PC-3 (cell line): ENCODE data around the gene PLXDC1. TPM values are rescaled to one million over a fixed set of nuclear protein-coding genes. Genes with fewer than 3 reads are reported as not detected.

Source experiments
- ATAC-seq: fragments of 200-7000 bp; cut with Tn5 transposase; 2 replicates; pipeline ENCODE4 v1.9.1; 2020; ENCODE audit warnings: mild to moderate bottlenecking, moderate library complexity
- BruUV-seq: library from RNA; stranded (reverse); fragments of 400-500 nt; replicated peaks from 2 replicates; lab custom pipeline; 2021; lab: Mats Ljungman, UMichigan
- CTCF ChIA-PET: fragments of 300-600 bp; sonication (Branson Sonifier 250); formaldehyde crosslinking; loops from one replicate; lab custom pipeline; 2022; ENCODE audit warnings: antibody characterized with exemption; lab: Charles Lee
- POLR2A ChIA-PET: fragments of 300-600 bp; sonication (Branson Sonifier 250); formaldehyde crosslinking; loops from one replicate; lab custom pipeline; 2022; ENCODE audit warnings: antibody characterized with exemption; ENCODE audit not compliant: unreplicated experiment; lab: Charles Lee
- DNase-seq: peaks from one replicate; pipeline ENCODE4 v3.0.0-alpha.2; 2015
- H2AFZ ChIP-seq: fragments of 300-600 bp; sonication (generic); 2 replicates; pipeline ENCODE4 v1.6.0; 2016; ENCODE audit warnings: antibody characterized with exemption, low read length
- H3F3A ChIP-seq: fragments of 300-600 bp; sonication (generic); one replicate; pipeline ENCODE4 v1.6.0; 2017; ENCODE audit warnings: antibody characterized with exemption, low read length, control low read depth, mild to moderate bottlenecking; ENCODE audit not compliant: unreplicated experiment
- H3K27ac ChIP-seq: fragments of 300-600 bp; sonication (generic); 2 replicates; pipeline ENCODE4 v1.5.1; 2016; ENCODE audit warnings: mild to moderate bottlenecking, low read length
- H3K27me3 ChIP-seq: fragments of 300-600 bp; sonication (generic); 2 replicates; pipeline ENCODE4 v1.6.1; 2016; ENCODE audit warnings: low read length, mixed read lengths
- H3K36me3 ChIP-seq: fragments of 300-600 bp; sonication (generic); 2 replicates; pipeline ENCODE4 v1.6.1; 2016; ENCODE audit warnings: low read depth, mixed run types, low read length, mixed read lengths
- H3K4me1 ChIP-seq: fragments of 300-600 bp; sonication (generic); 2 replicates; pipeline ENCODE4 v1.5.1; 2016; ENCODE audit warnings: low read length; ENCODE audit not compliant: insufficient read depth
- H3K4me2 ChIP-seq: fragments of 300-600 bp; sonication (generic); 2 replicates; pipeline ENCODE4 v1.6.0; 2016; ENCODE audit warnings: low read length
- H3K4me3 ChIP-seq: fragments of 300-600 bp; sonication (generic); 2 replicates; pipeline ENCODE4 v1.5.1; 2016; ENCODE audit warnings: mild to moderate bottlenecking, low read length, mixed read lengths
- H3K79me2 ChIP-seq: fragments of 300-600 bp; sonication (generic); 2 replicates; pipeline ENCODE4 v1.6.1; 2017; ENCODE audit warnings: low read length, mixed read lengths
- H3K9ac ChIP-seq: fragments of 300-600 bp; sonication (generic); 2 replicates; pipeline ENCODE4 v1.6.0; 2016; ENCODE audit warnings: mild to moderate bottlenecking, low read length
- H3K9me2 ChIP-seq: fragments of 300-600 bp; sonication (generic); replicated peaks from 2 replicates; pipeline ENCODE4 v1.6.1; 2016; ENCODE audit warnings: mixed run types, low read length, mixed read lengths
- H3K9me3 ChIP-seq: fragments of 300-600 bp; sonication (generic); 2 replicates; pipeline ENCODE4 v1.6.1; 2016; ENCODE audit warnings: low read length, mixed read lengths
- H4K20me1 ChIP-seq: fragments of 300-600 bp; sonication (generic); 2 replicates; pipeline ENCODE4 v1.6.1; 2016; ENCODE audit warnings: low read length, mixed read lengths
- EZH2 ChIP-seq: fragments of 300-600 bp; sonication (generic); IDR thresholded peaks from one replicate; pipeline ENCODE4 v1.6.1; 2017; ENCODE audit warnings: antibody characterized with exemption, mild to moderate bottlenecking, low read length; ENCODE audit not compliant: unreplicated experiment
- EZH2phosphoT487 ChIP-seq: fragments of 300-600 bp; sonication (generic); IDR thresholded peaks from 2 replicates; pipeline ENCODE4 v1.6.1; 2018; ENCODE audit warnings: mild to moderate bottlenecking, antibody characterized with exemption, low read length, borderline replicate concordance
- intact Hi-C: fragments of 100-400 bp; cut with micrococcal nuclease; formaldehyde crosslinking; loops from 2 replicates; pipeline ENCODE4 v1.9.0; 2023
- total RNA-seq: library from RNA; depleted of rRNA; stranded (reverse); fragments of >200 nt; gene quantifications from 2 replicates; pipeline ENCODE4 v1.2.3, GENCODE V29; 2014
- TF ChIP-seq, protein P1 (sequence below): fragments of 300-600 bp; sonication (generic); conservative IDR thresholded peaks from 2 replicates; pipeline ENCODE4 v1.5.1; 2017; ENCODE audit warnings: antibody characterized with exemption, low read depth, mild to moderate bottlenecking, low read length

PLXDC1 gene
- total RNA-seq, 1 experiment from 2014 or later, result not detected

DNA sequence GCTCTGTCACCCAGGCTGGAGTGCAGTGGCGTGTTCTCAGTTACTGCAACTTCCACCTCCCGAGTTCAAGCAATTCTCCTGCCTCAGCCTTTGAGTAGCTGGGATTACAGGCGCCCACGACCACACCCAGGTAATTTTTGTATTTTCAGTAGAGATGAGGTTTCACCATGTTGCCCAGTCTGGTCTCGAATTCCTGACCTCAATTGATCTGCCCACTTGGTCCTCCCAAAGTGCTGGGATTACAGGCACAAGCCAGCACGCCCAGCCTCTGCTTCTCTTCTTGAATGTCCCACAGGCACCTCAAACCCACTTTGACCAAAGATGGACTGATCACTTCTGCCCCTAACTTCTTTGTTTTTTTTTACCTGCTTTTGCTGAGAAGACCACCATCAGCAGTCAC lies 19.1 kb upstream of the PLXDC1 start:
- ChIA-PET CTCF (no interaction called here), POLR2A (no interaction called here)
- H3K36me3 ChIP-seq, result no peaks in the 10 kb centered on the region
- no peak overlapping the region for H3K4me3 ChIP-seq
- H3K27me3 ChIP-seq, result no peaks in the 10 kb centered on the region
- intact Hi-C loops, result no loop called here
- DNase-seq, result no peak
- no peaks in the 10 kb centered on the region for H3K9me3 ChIP-seq
- H2AFZ ChIP-seq, result no peak overlapping the region
- no peaks in the 10 kb centered on the region for H3K9me2 ChIP-seq
- no peaks in the 10 kb centered on the region for H3K79me2 ChIP-seq
- no peak overlapping the region for H3K27ac ChIP-seq
- H3F3A ChIP-seq, result no peaks in the 10 kb centered on the region
- no peak overlapping the region for H3K9ac ChIP-seq
- H3K4me2 ChIP-seq, result no peak overlapping the region
- no peak for TF ChIP-seq EZH2
- TF ChIP-seq EZH2phosphoT487, result no peak
- TF ChIP-seq, protein P1, sequence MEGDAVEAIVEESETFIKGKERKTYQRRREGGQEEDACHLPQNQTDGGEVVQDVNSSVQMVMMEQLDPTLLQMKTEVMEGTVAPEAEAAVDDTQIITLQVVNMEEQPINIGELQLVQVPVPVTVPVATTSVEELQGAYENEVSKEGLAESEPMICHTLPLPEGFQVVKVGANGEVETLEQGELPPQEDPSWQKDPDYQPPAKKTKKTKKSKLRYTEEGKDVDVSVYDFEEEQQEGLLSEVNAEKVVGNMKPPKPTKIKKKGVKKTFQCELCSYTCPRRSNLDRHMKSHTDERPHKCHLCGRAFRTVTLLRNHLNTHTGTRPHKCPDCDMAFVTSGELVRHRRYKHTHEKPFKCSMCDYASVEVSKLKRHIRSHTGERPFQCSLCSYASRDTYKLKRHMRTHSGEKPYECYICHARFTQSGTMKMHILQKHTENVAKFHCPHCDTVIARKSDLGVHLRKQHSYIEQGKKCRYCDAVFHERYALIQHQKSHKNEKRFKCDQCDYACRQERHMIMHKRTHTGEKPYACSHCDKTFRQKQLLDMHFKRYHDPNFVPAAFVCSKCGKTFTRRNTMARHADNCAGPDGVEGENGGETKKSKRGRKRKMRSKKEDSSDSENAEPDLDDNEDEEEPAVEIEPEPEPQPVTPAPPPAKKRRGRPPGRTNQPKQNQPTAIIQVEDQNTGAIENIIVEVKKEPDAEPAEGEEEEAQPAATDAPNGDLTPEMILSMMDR, result no peak
- BruUV-seq, result no TSS peak
- H3K4me1 ChIP-seq, result no peaks in the 10 kb centered on the region
- no peak for ATAC-seq
- no peaks in the 10 kb centered on the region for H4K20me1 ChIP-seq

DNA sequence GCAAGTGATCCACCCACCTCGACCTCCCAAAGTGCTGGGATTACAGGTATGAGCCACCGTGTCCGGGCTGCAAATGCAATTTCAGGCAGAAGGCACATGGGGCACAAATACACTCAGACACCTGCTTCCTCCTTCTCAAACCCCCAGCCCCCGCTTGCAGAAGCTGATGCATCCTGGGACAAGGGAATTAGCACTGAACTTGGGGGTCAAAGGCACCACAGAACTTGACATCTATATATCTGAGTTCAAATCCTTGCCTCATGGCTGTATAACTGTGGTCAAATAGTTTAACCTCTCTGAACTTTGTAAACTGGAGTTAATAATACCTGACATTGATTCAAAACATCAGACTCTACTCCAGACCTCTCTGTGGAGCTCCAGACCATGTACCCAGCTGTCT lies 18.7 kb upstream of the PLXDC1 start:
- ChIA-PET POLR2A (no interaction called here), CTCF (no interaction called here)
- no TSS peak for BruUV-seq
- no peak overlapping the region for H2AFZ ChIP-seq
- no peaks in the 10 kb centered on the region for H3K36me3 ChIP-seq
- no peaks in the 10 kb centered on the region for H3K9me3 ChIP-seq
- no peaks in the 10 kb centered on the region for H3K4me1 ChIP-seq
- no peak overlapping the region for H3K27ac ChIP-seq
- H3K9me2 ChIP-seq, result no peaks in the 10 kb centered on the region
- no peak for ATAC-seq
- intact Hi-C loops, result no loop called here
- no peak for TF ChIP-seq EZH2
- TF ChIP-seq, protein P1, result no peak
- TF ChIP-seq EZH2phosphoT487, result no peak
- no peaks in the 10 kb centered on the region for H3F3A ChIP-seq
- DNase-seq, result no peak
- no peaks in the 10 kb centered on the region for H3K27me3 ChIP-seq
- H3K4me2 ChIP-seq, result no peak overlapping the region
- no peaks in the 10 kb centered on the region for H3K79me2 ChIP-seq
- H3K9ac ChIP-seq, result no peak overlapping the region
- H4K20me1 ChIP-seq, result no peaks in the 10 kb centered on the region
- no peak overlapping the region for H3K4me3 ChIP-seq

- no peaks in the 10 kb centered on the region for H3K4me1 ChIP-seq
Measured at GRCh38 chr17:39169518-39169917, 18.1 kb upstream of the PLXDC1 start.

More at GRCh38 chr17:39169518-39169917, 18.1 kb upstream of the PLXDC1 start:
- Histone ChIP-seq H3K27ac (no peak overlapping the region), H3K4me2 (no peak overlapping the region), H3K9me2 (no peaks in the 10 kb centered on the region), H3K79me2 (no peaks in the 10 kb centered on the region), H2AFZ (no peak overlapping the region), H3K36me3 (no peaks in the 10 kb centered on the region), H4K20me1 (no peaks in the 10 kb centered on the region), H3K27me3 (no peaks in the 10 kb centered on the region), H3F3A (no peaks in the 10 kb centered on the region), H3K9me3 (no peaks in the 10 kb centered on the region), H3K9ac (no peak overlapping the region), H3K4me3 (no peak overlapping the region)
- ATAC-seq (no peak), DNase-seq (no peak)
- ChIA-PET CTCF (no interaction called here), POLR2A (no interaction called here)
- TF ChIP-seq, protein P1, result no peak
- TF ChIP-seq EZH2phosphoT487, result no peak
- TF ChIP-seq EZH2, result no peak
- intact Hi-C loops, result no loop called here
- BruUV-seq, result no TSS peak
